ENCODE measurements around the gene SMYD1. TPM values are rescaled to one million over a fixed set of nuclear protein-coding genes. Genes with fewer than 3 reads are reported as not detected.

SMYD1 gene
- total RNA-seq, 6 experiments from 2014 or later: not detected

GRCh38 chr2:88087073-88087472, 19.4 kb downstream of the SMYD1 start:
- DNase-seq: no peak
- H3K27me3 Mint-ChIP-seq (ENCODE audit: insufficient read depth): peaks cover 32% of the 10 kb centered on the region
- H3K36me3 Mint-ChIP-seq (ENCODE audit: low read depth): no peaks in the 10 kb centered on the region
- no peak for TF ChIP-seq CTCF (IDR thresholded peaks at IDR 0.05)
- no peak overlapping the region for H3K4me3 Mint-ChIP-seq
- H3K9me3 Mint-ChIP-seq: no peaks in the 10 kb centered on the region
- H3K4me1 Mint-ChIP-seq (ENCODE audit: low read depth): no peaks in the 10 kb centered on the region
- no peak overlapping the region for H3K27ac Mint-ChIP-seq

- H3K4me3 Mint-ChIP-seq: no peak overlapping the region
- no peaks in the 10 kb centered on the region for H3K4me1 Mint-ChIP-seq (ENCODE audit: low read depth)
- H3K27ac Mint-ChIP-seq: no peak overlapping the region
- H3K27me3 Mint-ChIP-seq (ENCODE audit: insufficient read depth): peaks cover 31% of the 10 kb centered on the region
- H3K36me3 Mint-ChIP-seq (ENCODE audit: low read depth): no peaks in the 10 kb centered on the region
- H3K9me3 Mint-ChIP-seq: no peaks in the 10 kb centered on the region
- no peak for TF ChIP-seq CTCF (IDR thresholded peaks at IDR 0.05)
- DNase-seq: no peak
Observed at GRCh38 chr2:88087763-88088162, 20.1 kb downstream of the SMYD1 start.

- Mint-ChIP-seq H3K4me1 (ENCODE audit: low read depth) (no peaks in the 10 kb centered on the region), H3K36me3 (ENCODE audit: low read depth) (no peaks in the 10 kb centered on the region), H3K27ac (no peak overlapping the region), H3K4me3 (no peak overlapping the region), H3K27me3 (ENCODE audit: insufficient read depth) (peaks cover 21% of the 10 kb centered on the region), H3K9me3 (no peaks in the 10 kb centered on the region)
- no peak for DNase-seq
- TF ChIP-seq CTCF (IDR thresholded peaks at IDR 0.05): no peak
Observed at GRCh38 chr2:88088999-88089398, 21.4 kb downstream of the SMYD1 start.

GRCh38 chr2:88090446-88091283, 23.0 kb downstream of the SMYD1 start:
- Mint-ChIP-seq H3K4me3 (no peak overlapping the region), H3K27ac (no peak overlapping the region), H3K4me1 (ENCODE audit: low read depth) (no peaks in the 10 kb centered on the region), H3K27me3 (ENCODE audit: insufficient read depth) (peaks cover 13% of the 10 kb centered on the region), H3K36me3 (ENCODE audit: low read depth) (no peaks in the 10 kb centered on the region), H3K9me3 (no peaks in the 10 kb centered on the region)
- no peak for DNase-seq
- TF ChIP-seq CTCF (IDR thresholded peaks at IDR 0.05): no peak

- no peaks in the 10 kb centered on the region for H3K9me3 Mint-ChIP-seq
- no peak for DNase-seq
- H3K27ac Mint-ChIP-seq: no peak overlapping the region
- H3K4me3 Mint-ChIP-seq: no peak overlapping the region
- H3K4me1 Mint-ChIP-seq (ENCODE audit: low read depth): no peaks in the 10 kb centered on the region
- no peak for TF ChIP-seq CTCF (IDR thresholded peaks at IDR 0.05)
- peaks cover 17% of the 10 kb centered on the region for H3K27me3 Mint-ChIP-seq (ENCODE audit: insufficient read depth)
- no peaks in the 10 kb centered on the region for H3K36me3 Mint-ChIP-seq (ENCODE audit: low read depth)
Observed at GRCh38 chr2:88091943-88092342, 24.3 kb downstream of the SMYD1 start.

Data from HFFc6 (cell line).